Right ventricle myocardium superior (tissue), 1 donor: ENCODE results near the gene AHCYL1. TPM values are rescaled to one million over a fixed set of nuclear protein-coding genes. Genes with fewer than 3 reads are reported as not detected.
A peak's percentile ranks its signal among the peaks of the same experiment; 100 is the strongest.

ENCODE experiments used
- ATAC-seq: fragments of 200-7000 bp; cut with Tn5 transposase; one replicate; pipeline ENCODE4 v1.9.1; 2020; ENCODE audit warnings: mild to moderate bottlenecking; ENCODE audit not compliant: poor library complexity
- DNase-seq: peaks from one replicate; pipeline ENCODE4 v3.0.0-alpha.2; 2020
- intact Hi-C: fragments of 100-400 bp; cut with DNase I; formaldehyde crosslinking; loops from one replicate; pipeline ENCODE4 v1.11.2; 2022
- total RNA-seq: library from RNA; stranded (reverse); fragmentation: NEBNext Ultra II Directional; extraction: Animal tissue kit (Norgen Biotek cat#: 25700); gene quantifications from one replicate; pipeline ENCODE4 v1.2.1, GENCODE V29; 2021
- donor health status: DM: no; HTN: yes; CAD: no; lungs with severe emphysema.

Gene AHCYL1
- total RNA-seq, 1 donor from 2014 or later = 39.8 TPM

DNA sequence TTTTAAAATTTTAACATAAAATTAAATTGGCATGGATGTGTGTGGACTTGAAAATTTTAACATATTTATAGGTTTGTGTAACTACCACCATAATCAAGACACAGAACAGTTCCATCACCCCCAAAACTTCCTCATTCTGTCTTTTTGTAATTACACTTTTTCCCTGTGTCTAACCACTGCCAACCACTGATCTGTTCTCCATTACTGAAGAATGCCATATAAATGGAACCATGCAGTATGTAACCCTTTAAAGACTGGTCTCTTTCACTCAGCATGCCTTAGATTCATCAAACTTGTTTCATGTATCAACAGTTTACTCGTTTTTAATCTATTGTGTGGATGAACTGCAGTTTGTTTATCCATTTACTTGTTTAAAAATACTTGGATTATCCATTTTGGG is 13.0 kb upstream of the AHCYL1 start:
- ATAC-seq (no peak), DNase-seq (no peak)
- intact Hi-C loops = no loop called here

DNA sequence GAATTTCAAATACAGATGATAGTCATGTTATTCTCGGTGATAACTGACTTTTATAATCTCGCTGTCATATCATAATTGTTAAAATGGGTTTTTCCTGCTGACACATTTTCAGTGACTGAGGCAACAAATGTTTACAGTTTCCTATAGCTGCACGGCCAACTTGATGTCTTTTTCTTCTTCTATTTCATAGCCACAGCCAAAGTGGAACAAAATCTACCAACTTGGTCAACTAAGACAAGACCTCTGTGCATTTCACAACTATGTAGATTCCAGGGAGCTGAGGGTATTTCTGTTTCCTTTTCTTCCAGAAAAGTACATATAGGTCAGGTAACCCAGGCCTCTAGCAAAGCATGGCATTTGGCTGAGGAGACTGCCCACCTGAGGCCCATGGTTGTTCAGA is 10.4 kb upstream of the AHCYL1 start:
- intact Hi-C loops = no loop called here
- DNase-seq (no peak), ATAC-seq (no peak)

DNA sequence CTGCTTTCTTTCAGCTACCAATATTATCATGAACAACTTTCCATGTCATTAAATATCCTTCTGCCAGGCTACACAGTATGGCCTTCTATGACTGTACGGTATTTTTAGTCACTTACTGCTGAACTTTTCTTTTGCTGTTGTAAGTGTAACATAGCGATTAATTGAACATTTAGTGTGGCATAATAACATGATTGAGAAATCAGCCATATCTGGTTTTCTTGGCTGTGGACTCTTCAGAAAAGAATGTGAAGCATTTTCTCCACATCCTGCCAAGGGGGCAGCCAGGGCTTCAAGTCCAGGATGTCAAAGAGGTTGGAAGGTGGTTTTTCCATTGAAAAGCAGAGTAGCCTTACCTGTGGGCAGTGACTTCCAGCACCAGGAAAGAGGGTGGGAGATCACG is 8.8 kb upstream of the AHCYL1 start:
- intact Hi-C loops = no loop called here
- ATAC-seq = no peak
- DNase-seq = no peak

DNA sequence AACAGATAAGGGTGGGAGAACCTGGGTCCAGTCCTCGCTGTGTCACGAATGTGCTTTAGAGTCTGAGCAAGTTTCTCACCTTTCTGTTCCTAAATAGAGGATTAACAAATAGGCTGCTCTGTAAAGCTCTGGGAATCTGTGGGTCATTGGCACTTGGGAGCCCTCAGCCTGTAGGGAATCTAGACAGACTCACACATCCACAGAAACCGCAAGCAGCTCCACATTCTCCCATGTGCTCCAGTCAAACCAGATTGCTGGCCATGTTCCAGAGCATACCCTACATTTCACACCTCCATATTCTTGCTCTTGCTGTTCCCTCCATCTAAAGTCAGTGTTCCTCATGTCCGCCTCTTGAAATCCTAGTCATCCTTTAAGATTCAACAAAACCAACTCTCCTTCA is 7.8 kb upstream of the AHCYL1 start:
- intact Hi-C loops = no loop called here
- no peak for DNase-seq
- no peak for ATAC-seq

DNA sequence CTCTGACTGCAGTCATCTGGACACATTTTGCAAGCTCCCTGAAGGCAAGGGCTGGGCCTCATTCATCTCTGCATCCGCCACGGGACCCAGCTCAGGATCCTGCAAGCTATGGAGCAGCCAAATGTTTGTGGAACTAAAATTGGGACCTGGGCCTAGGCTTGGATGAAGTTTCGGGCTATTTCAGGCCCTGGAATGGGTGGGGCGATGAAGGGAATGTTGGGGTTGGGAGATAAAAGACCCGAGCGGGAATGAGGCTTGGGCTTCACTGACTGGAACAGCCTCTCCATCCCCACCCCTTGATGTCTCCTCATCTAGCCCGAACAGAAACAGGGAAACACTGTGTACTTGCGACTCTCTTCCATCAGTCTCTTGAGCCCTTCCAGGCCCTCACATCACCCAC is 7.3 kb upstream of the AHCYL1 start:
- peak; percentile 70 for DNase-seq
- intact Hi-C loops = no loop called here
- peak; percentile 55 for ATAC-seq

DNA sequence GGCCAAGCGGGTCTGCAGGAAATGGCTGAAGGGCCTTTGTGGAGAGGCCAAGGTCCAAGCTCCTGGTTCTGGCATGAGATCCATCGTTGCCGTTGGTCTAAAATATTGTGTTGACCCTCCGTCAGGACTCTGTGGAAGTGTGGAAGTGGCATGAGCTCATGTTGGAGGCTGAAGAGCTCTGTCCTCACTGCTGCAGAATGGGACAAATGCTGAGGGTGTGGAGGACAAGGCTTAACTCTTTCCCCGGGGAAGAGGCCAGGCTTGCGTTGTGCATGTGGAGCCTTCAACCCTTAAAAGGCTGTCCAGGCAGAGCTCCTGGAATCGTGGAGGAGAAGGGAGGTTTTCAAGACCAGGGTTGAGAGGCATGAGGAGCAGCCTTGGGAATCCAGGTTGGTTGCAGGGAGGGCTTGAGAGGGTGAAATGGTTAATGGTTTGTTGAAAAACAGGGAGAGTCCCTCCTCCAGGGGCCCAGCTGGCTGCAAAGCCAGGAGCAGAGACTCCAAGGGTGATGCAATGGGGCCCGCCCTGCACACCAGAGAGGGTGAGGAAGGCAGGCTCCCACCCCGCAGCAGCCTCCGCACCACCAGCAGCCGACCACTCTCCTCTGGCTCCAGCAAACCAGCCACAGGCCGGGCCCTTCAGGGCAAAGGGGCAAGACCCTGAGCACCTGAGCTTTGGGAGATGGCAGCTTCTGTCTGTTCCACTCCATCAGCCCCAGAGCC is 6.7 kb upstream of the AHCYL1 start:
- ATAC-seq = peak; percentile 79
- DNase-seq = peak; percentile 83
- intact Hi-C loops = no loop called here

DNA sequence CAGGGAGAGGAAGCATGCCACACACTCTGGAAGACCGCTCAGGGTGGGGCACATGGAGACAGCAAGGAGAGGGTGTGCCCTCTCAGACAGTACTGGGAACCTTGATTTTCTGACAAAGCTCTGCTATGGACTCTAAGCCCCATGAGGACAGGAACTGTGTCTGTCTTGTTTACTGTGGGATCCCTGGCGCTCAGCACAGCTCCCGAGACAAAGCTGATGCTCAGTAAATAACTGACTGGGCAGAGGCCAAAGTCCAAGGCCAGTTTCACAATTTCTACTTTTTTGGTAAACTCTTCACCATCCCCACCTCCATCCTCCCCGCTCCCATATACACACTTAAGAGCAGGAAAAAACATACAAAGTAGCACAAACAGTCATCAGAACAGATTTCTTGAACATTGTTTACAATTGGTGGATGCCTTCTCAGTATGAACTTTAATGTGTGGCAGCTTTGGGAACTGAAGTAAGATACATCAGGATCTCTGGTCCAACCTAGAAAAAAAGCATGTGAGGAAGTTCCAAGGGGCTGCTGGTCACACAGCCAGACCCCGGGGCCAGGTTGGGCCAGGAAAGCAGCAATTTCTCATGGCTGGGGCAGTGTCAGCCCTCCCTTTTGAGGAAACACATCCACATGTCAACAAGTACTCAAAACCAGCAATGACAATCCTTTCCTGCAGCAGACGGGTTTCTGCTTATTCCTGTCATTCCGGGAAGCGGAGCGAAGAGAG is 5.6 kb upstream of the AHCYL1 start:
- DNase-seq (no peak), ATAC-seq (peak; percentile 3)
- intact Hi-C loops = no loop called here

DNA sequence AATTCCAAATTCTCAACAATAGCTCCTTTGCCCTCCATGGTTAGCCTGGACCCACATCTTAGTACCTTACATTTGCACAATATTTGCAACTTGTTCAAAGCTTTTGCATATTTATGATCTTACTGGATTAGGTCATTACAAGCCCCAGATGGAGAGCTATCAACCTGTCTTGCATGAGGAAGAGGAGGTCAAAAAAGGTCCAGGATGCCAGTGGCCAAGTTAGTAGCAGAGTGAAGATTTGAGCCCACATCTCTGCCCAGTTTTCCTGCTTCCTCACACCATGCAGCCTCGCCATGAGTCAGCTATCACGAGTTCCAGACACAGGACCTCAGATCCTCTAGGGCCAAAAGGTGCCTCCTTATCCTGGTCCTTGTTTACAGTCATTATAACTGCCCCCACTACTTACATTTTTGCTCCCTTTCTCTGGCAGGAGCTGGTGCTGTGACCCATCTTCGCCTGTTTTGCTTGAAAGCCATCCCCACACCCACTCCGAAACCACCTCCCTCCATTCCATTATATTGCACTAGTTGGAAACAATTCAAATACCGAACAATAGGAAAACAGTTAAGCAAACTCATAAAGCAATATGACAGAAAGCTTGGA is 5.0 kb upstream of the AHCYL1 start:
- intact Hi-C loops = loop anchor here (5.0 kb wide), 2 partner anchors 67 to 432 kb away; partner anchors contain the start of genes CSF1 and GNAI3

DNA sequence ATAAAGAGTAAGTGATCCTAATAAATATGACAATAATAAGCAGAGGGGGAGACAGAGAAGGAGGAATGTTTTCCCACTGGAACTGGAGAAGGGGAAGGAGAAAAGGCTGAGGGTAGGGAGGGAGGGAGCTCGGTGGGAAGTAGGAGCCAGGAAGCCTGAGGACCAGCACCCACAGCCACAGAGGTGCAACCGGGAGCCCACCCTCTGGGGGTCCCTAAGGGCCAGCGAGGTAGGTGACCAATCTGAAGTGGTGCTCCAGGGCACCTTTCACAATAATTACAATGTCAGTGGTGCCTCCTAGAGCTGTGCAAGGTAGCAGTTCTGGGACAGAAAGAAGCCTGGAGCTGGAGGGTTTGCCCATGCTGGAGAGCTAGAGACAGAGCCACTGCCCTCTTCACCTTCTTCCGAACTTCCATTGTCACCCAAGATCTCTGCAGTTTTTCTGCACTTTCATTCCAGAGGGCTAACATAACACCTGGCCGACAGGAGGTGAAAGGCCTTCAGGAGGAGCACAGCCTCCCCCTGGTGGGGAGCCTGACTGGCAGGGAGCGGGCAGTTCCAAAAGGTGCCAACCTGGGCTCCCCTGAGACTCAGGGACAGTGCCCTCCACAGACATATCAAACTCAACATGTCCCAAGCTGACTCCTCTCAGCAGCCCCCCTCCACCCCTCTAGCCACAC is 4.1 kb upstream of the AHCYL1 start:
- intact Hi-C loops = loop anchor here (5.0 kb wide), 2 partner anchors 68 to 433 kb away; partner anchors contain the start of genes CSF1 and GNAI3
- ATAC-seq = no peak
- no peak for DNase-seq

More for the DNA sequence above, 5.0 kb upstream of the AHCYL1 start:
- DNase-seq = no peak
- no peak for ATAC-seq

DNA sequence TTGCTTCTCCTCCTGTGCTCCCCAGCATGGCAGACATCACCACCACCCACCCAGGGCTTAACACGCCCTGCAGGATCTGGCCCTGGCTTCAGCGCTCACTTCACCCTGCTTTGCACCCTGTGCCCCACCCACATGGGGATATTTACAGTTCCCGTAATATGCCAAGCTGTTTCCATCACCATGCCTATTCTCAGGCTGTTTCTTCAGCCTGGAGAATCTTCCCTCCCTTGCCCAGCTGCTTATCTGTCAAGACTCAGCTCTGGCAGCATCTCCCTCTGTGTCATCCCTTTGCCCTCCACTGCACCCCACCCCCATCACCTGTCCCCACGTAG is 3.6 kb upstream of the AHCYL1 start:
- ATAC-seq (no peak), DNase-seq (no peak)
- intact Hi-C loops = loop anchor here (5.0 kb wide), 2 partner anchors 69 to 434 kb away; partner anchors contain the start of genes CSF1 and GNAI3

DNA sequence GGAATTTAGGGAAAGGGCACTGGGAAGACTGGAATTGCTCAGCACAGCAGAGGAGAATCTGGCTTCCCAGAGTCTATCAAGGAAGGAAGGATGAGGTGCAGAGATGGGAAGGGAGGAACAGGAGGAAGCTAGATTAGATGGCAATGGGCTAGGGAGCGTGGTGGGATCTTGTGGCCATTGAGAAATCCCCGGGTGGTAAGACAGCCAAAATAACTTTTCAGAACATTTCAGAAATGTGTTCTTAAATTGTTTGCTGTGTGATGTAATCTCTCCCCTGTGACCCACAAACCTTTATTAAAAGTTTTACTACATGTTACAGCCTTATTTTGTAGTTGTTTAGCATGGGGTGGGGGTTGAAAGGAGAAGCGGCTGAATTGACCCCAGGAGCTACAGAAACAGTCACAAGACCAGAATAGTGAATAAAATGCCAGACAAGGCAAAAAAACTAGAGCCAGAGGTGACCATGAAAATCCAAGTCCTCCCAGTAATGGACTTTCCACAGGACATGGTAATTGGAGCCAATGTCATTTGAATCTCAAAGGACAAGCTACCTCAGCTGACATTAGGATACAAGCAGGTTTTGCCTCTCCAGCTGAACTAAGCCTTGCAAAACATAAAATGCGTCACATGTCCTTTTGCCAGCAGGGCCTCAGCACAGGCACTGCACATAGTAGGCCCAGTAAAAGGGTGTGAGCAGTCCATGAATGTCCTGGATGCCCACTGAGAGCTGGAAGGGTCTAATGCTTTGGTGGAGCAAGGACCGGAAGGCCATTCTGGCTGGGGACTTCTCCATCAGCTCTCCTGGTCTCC is 980 bp upstream of the AHCYL1 start:
- ATAC-seq (peak; percentile 3), DNase-seq (no peak)
- intact Hi-C loops = loop anchor here (2.0 to 5.0 kb wide), 3 partner anchors 71 to 436 kb away; partner anchors contain the start of genes CSF1 and GNAI3

DNA sequence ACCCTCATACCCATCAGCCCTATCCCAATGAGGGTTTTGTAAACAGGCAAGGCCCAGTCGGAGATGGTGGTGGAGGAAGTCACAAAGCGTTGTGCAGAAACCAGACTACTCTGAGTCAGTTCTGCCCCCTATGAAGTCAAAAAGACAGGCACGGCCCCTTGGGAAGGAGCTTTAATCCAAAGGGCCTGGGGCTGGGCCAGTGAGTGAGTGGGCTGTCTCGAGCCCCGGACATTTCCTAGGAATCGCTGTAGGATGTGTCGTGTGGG is 442 bp upstream of the AHCYL1 start:
- ATAC-seq (peak; percentile 32), DNase-seq (no peak)
- intact Hi-C loops = loop anchor here (2.0 to 5.0 kb wide), 3 partner anchors 72 to 437 kb away; partner anchors contain the start of genes CSF1 and GNAI3

DNA sequence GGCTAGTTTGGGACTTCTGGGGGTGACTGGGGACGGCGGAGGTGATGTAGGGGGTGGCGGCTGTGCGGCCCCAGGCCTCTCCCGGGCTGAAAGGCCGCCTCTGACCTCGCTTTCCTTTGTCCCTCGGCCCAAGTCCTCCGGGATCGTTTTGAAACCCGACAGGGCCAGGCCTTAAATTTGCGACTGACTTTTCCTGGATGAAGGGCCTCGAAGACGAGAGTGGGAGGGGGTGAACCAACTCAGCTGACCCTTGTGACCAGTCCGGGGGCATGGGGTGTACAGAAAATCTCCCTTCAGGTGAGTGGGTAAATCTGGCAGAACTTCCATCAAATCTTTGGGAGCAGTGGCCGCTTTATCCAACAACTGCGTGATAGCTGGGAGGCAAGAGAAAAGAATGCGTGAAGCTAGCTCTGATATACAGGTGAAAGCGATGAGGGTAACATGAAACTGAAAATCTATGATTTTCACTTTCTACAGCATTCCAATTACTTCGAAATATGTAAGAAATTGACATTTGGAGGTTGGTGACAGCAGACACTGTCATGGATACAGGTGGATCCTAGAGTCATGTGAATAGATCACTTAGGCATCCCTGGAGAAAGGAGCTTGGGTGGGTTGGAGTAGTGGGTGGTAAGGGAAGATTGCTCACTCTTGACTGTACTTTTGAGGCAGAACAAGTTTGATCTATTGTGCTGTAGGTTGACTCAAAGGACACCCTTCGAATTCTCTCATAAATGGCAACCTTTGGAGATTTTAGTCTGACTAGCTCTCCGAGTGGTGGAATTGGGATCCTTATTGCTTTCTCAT is 885 bp downstream of the AHCYL1 start:
- DNase-seq (no peak), ATAC-seq (peak; percentile 9)
- intact Hi-C loops = loop anchor here (2.0 kb wide), 1 partner anchor 209 kb away; no protein-coding TSS in a partner anchor

DNA sequence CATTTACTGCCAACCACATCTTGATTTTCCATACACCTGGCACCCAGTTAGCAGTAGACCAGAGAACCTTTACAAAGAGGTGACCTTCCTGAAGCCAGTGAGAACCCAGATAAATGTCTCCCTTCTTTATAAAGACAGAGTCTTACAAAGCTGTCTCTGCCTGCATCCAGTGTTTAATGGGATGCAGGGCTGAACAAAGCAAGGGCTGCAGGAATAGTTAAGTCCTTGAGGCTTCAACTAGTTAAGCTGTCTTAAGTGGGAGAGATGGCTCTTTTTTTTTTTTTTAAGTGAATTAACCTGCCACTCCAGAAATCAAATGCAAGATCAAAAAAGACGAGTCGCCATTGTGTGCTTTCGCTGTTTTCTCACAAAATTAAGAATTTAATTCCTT is 1.5 kb downstream of the AHCYL1 start:
- intact Hi-C loops = no loop called here
- ATAC-seq (no peak), DNase-seq (no peak)

DNA sequence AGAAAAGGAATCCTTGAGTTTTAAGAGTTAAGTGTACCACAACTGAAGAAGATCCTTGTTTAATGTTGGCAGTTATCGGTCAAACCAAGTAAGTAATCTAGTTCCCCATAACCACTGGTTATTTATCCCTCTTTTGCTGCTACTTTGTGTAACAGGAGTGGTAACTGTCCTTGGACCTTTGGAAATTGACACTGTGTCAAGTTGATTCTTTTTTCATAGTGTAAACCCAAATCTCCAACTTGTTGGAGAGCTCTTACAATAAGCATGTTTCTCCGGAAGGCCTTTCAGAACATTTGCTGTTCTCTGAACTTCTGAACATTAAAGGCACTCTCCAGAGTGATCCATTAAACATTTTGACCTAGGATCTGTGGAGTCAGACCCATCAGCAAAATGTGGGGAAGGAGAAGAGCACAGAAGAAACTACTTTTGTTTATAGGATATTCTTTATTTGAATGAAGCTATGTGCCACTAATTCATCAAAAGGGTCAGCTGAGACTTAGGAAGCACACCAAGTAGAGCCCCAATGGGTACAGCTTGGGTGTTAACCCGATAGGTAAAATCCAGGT is 3.9 kb downstream of the AHCYL1 start:
- DNase-seq (no peak), ATAC-seq (no peak)
- intact Hi-C loops = no loop called here

DNA sequence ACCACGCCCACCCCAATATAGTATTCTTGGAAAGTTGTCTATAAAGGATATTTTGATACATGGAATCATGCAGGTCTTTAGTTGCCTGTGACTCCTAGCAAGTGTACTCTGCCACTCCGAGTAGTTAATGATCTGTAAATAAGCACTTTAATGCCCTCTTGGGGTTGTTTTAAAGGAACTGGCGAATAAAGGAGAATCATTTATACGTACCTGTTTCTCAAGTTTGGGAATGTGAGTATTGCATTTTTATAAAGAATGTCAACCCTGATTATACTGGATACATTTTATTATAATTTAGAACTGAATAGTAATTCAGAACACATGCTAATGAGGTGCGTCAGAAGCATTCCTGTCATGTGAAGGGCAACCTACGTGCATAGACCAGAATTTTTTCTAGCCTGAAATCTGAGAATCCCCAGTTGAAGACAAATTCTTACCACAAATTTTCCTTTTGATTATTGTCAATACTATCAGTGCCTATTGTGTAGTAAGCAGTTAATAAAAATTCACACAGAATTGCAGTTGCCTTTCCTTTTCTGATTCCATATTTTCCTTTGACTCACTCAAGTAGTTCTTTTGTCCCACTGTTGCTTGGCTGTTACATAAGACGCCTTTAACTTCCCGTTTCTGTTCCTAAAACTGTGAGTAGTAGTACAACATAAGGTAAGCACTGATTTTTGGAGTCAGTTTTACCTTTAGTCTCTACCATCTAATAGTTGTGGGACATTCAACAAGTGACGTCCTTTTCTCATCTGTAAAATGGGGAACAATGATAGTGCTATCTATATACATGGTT is 5.1 kb downstream of the AHCYL1 start:
- intact Hi-C loops = no loop called here
- ATAC-seq (no peak), DNase-seq (no peak)

DNA sequence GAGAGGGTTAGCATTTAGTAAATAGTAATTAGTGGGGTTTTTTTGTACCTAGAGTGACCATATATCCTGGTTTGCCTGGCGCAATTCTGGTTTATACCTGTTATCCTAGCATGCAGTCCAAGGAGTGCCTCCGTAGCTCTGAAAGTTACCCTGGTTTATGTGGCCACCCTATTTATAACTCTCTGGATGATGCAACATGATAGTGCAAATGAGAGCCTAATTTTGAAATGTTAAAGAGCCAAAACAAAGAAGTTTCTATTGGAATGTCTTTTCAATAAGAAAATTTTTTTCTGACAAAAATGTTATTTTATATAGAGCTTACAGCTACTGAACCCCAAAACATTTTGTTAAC is 5.7 kb downstream of the AHCYL1 start:
- peak; percentile 64 for ATAC-seq
- intact Hi-C loops = no loop called here
- DNase-seq = no peak
